HG03565 (cell line): ENCODE measurements around the gene RAB15.

Experiments used
- ATAC-seq: cut with Tn5 transposase; IDR thresholded peaks from one replicate; pipeline ENCODE4 v1.9.1; 2021; ENCODE audit warnings: mild to moderate bottlenecking, moderate library complexity; ENCODE audit not compliant: unreplicated experiment

RAB15 gene

GRCh38 chr14:64956697-64957406, 15.3 kb downstream of the RAB15 start:
- no peak for ATAC-seq

DNA sequence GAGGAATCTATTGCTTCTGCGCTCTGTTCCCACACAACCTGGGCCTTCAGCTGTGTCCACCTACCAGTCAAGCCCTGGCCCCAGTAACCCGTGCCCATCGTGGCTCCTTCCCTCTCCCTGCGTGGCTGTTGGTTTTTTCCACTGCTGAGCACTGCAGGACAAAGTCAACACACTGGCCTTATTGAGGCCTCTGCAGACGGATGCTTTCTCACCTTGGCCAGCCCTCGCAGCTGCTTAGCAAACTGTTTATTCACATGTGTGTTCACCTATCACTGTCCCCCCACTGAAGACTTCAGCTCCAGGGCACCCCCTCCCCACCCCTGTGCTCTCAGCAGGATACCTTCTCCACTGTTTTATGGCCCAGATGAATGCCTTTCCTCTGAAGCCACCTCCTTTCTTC, 16.8 kb downstream of the RAB15 start:
- no peak for ATAC-seq

GRCh38 chr14:64954491-64955240, 17.5 kb downstream of the RAB15 start:
- ATAC-seq = no peak

GRCh38 chr14:64953661-64954060, 18.5 kb downstream of the RAB15 start:
- no peak for ATAC-seq

DNA sequence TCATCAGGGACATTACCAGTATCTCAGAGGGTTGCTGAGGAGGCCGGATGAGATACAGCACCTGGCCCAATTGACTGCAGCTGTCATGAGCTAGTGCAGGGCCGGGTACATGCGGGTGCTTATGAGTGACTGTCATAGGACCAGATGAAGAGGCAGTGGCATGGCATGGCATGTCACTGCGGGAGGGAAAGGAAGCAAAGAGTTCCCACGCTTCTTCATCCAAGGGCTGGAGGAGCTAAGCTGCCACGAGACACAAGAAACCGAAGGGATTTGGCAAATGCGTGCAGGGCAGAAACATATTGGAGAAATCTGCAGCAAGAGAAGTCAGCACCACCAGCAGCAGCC, 18.9 kb downstream of the RAB15 start:
- ATAC-seq = no peak

- ATAC-seq = peak; percentile 56
Measured at GRCh38 chr14:64952598-64953309, 19.4 kb downstream of the RAB15 start.

DNA sequence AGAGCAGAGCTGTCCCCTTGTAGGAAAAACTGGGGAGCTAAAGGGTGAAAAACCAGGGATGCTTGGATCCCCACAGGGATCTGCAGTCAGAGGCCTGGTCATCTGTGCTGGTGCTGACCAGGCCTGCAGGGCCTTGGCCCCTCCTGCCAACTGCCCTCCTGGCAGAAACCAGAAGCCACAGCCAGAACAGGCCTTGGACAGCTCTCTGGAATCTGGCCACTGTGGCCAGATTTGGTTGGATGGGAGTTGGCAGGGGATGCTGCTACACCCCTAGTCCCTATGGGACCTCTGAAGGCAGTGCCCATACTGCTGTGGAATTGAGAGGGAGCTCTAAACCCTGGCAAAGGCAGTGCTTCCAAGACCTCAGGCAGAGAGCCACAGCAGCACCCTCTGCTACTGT, 20.4 kb downstream of the RAB15 start:
- no peak for ATAC-seq

DNA sequence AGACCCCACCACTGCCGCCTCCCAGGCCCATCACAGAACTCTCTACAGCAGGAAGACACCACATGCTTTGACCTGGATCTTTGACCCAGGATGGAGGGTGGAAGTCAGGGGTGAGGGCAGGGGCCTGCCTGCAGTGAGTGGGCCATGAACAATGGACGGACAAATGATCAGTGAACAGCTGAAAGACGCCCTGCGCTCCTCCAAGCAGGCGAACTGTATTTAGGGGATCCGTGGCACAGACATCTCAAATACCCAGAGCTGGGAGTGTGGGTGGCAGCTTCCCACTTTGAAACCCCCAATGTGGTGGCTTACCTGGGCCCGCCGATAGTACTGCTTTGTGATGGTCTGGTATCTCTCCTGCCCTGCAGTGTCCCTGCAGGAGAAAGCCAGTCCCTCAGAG, 20.8 kb downstream of the RAB15 start:
- ATAC-seq = no peak

- ATAC-seq = no peak
Measured at GRCh38 chr14:64950889-64951288, 21.2 kb downstream of the RAB15 start.

DNA sequence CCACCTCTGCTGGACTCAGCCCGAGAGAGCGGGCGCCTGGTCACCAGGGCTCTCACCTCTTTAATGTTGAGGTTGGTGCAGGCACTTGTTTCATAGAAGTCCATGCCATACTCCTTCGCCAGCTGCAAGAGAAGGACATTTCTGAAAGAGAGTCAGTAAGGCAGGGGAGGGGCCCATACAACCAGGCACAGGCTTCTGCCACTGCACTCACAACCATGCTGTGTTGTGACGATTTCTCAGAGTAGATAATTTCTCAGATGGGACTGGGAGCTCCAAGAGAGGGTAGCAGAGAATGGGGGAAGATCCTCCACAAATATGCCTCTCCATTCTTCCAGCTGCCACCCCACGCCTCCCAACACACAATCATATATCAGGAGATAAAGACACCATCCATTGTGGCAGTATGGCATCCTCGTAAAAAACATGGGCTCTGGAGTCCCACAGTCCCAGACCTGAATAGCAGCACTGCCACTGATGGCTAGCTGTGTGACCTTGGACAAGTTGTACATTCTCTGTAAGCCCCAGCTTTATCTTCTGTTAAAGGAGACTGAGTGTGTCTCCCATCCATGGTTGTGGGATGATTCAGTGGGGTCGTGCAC, 23.4 kb downstream of the RAB15 start:
- ATAC-seq = no peak

DNA sequence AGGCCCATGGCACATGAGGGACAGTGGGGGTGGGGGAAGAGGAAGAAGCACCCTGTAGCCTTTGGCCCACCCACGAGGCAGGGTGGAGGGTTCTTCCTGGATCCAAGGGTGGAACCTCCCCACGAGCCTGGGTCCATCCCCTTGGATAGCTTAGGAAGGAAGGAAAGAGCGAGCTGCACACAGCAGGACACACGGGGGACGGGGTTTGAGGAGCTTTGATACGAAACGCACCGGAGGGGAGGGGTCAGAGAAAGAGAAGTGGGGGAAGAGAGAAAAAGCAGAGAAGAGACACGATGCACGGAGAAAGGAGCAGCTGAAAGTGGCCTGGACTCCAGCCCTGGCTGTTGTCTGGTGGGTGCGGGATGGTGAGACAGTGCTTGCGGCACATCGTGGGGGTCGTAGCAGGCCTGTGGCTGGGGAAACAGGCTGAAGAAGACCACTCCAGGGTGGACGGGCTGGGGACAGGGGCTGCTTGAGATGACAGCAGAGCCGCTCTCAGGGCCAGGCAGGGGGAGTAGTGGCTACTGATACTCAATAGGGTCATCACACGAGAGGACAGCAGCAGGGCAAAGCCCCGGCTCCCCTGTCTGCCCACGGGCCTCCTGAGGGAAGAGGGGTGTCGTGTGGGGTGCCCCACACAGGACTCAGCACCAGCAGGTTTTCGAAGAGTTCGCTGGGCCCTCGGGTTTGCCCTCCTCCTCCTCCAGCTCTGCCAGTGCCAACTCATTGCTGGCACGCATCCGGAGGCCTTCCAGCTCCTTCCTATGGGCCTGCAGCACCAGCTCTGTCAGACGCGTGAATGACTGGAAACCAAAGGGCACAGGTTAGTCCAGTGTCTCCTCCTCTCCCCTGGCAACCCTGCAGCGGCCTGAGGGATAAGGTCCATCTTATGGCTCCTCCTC, 24.2 kb downstream of the RAB15 start:
- ATAC-seq = no peak

GRCh38 chr14:64946310-64947045, 25.7 kb downstream of the RAB15 start:
- no peak for ATAC-seq

- ATAC-seq = no peak
Measured at GRCh38 chr14:64945431-64946178, 26.5 kb downstream of the RAB15 start.

- no peak for ATAC-seq
Measured at GRCh38 chr14:64944861-64945260, 27.3 kb downstream of the RAB15 start.

DNA sequence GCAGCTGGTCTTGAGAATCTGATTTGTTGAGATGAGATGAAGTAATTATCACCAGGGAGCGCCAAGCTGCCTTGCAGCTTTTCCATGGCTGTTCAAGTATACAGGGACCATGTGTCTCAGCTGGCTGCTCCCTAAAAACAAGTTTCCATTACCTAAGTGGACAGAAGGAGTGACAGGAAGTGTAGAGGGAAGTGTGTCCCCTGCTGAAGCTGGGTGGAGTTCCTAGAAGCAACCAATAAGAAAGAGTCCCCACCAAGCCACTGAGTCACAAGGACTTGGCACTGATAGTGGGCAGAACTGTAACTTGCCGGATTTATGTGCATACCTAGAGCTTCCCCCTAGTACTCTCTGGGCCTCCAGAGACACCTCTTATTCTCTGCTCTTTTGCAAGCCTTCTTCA, 28.1 kb downstream of the RAB15 start:
- ATAC-seq = no peak

DNA sequence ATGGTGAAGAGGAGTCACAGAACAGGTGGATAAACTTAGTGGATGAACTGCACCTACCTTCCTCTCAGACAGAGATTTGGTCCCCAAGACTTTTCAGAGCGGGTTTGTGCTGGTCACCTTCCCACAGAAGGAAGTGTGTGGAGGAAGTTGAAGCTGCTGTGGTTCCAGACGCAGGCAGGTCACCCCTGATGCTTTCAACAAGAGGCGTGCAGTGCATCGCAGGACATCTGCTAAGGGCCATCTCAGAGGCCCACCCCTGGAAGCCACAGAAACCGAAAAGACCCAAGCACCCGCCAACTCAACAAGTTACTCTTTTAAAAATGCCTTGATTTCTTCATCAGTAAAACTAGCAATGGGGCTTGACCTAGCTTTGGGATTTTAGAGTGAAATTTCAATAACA, 28.6 kb downstream of the RAB15 start:
- ATAC-seq = no peak

DNA sequence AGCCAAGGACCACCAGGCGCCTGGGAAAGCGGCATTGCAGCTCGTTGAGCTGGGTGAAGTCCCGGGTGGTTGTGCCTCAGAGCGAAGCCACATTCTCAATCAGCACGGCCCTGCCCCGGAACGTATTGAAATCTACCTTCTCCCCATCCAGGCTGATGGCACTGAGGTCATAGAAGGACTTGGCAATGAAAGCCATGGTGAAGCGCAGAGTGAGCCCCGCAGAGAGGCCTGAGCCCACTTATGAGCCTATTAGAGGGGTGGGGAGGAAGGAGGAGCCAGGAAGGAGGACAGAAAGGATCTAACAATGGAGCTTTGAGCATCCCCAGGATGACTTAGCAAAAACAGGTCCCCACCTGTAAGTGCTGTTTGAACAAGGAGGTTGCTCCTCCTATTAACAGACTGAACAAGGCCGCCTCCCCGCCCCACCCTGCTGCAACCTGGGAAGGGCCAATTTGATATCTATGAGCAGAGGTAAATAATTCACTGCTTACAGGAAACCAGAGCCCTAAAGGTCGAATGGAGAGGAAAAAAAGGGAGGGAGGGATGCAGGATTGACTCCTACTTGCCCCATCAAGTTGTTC, 29.5 kb downstream of the RAB15 start, which contains the start of gene GPX2:
Gene GPX2, minus strand, starts transcription at position 215 of the 581 bp plus-strand sequence. Its CDS starts 19 bp downstream, at position 196.
- ATAC-seq = no peak

GRCh38 chr14:64940336-64940910, 31.7 kb downstream of the RAB15 start:
- no peak for ATAC-seq
